Measurements from ENCODE around the gene DTNBP1. TPM values are rescaled to one million over a fixed set of nuclear protein-coding genes. Genes with fewer than 3 reads are reported as not detected.

DTNBP1 gene
- total and polyA plus RNA-seq, 12 donors = 4.2 to 17.1 (median 9.0) TPM

GRCh38 chr6:15620611-15621010 lies 42.2 kb downstream of the DTNBP1 start:
- peaks cover 0 to 26% of the 10 kb centered on the region in 2 donors for H3K4me1 ChIP-seq (replicated peaks in 1 of 2)
- no peak overlapping the region for H3K27ac ChIP-seq
- DNase-seq = no peak
- 78 to 87% (median 85%) methylated on average over 4 of the region's 4 CpGs for WGBS, 4 donors
- TF ChIP-seq POLR2A (IDR thresholded peaks at IDR 0.05) (no peak), CTCF (IDR thresholded peaks at IDR 0.05) (no peak)
- H3K4me3 ChIP-seq = no peak overlapping the region
- no peaks in the 10 kb centered on the region for H3K27me3 ChIP-seq
- no peaks in the 10 kb centered on the region for H3K36me3 ChIP-seq (replicated peaks in 1 of 2)
- H3K9me3 ChIP-seq (replicated peaks in 1 of 3) = peaks cover 0 to 5% (median 0%) of the 10 kb centered on the region in 3 donors
- intact Hi-C loops (cut with DNase I) = loop anchor here in 1 of 2 donors (10.0 kb wide), 1 partner anchor 1406 kb away; no protein-coding TSS in a partner anchor

DNA sequence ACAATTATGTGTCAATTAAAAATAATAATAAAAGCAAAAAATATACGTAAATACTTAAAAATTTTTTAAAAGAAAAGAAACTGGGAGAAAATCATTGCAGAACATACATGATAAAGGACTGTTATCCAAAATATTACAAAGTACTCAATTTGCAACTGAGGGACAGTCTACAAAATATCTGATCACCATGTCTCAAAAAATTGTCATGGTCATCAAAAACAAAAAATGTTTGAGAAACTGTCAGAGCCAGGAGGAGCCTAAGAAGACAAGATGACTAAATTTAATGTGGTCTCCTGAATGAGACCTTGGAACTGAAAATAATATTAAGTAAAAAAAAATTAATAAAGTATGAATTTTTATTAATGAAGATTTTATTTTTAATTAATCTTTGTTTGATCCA lies 43.5 kb downstream of the DTNBP1 start:
- Histone ChIP-seq H3K27me3 (no peaks in the 10 kb centered on the region), H3K27ac (no peak overlapping the region), H3K9me3 (replicated peaks in 1 of 3) (peaks cover 0 to 5% (median 0%) of the 10 kb centered on the region in 3 donors), H3K4me1 (replicated peaks in 1 of 2) (peaks cover 0 to 26% of the 10 kb centered on the region in 2 donors), H3K4me3 (no peak overlapping the region), H3K36me3 (replicated peaks in 1 of 2) (no peaks in the 10 kb centered on the region)
- no peak for DNase-seq
- 98 to 100% (median 99%) methylated on average over 1 of the region's 1 CpG for WGBS, 4 donors
- TF ChIP-seq POLR2A (IDR thresholded peaks at IDR 0.05) = no peak
- TF ChIP-seq CTCF (IDR thresholded peaks at IDR 0.05) = no peak
- intact Hi-C loops (cut with DNase I) = loop anchor here (10.0 kb wide), 2 partner anchors 95 to 105 kb away; no protein-coding TSS in a partner anchor

DNA sequence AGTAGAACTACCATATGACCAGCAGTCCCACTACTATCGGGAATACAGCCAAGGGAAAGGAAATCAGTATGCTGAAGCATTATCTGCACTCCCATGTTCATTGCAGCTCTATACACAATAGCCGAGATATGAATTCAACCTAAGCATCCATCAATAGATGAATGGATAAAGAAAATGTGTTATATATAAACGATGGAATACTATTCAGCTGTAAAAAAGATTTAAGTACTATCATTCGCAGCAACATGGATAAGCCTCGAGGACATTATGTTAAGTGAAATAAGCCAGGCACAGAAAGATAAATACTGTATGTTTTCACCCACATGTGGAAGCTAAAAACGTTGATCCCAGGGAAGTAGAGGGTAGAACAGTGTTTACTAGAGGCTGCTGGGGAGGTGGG lies 44.1 kb downstream of the DTNBP1 start:
- Histone ChIP-seq H3K4me3 (no peak overlapping the region), H3K27ac (no peak overlapping the region), H3K4me1 (replicated peaks in 1 of 2) (peaks cover 0 to 26% of the 10 kb centered on the region in 2 donors), H3K9me3 (replicated peaks in 1 of 3) (peaks cover 0 to 5% (median 0%) of the 10 kb centered on the region in 3 donors), H3K36me3 (replicated peaks in 1 of 2) (no peaks in the 10 kb centered on the region), H3K27me3 (no peaks in the 10 kb centered on the region)
- 97 to 99% (median 98%) methylated on average over 6 of the region's 6 CpGs for WGBS, 4 donors
- no peak for DNase-seq
- intact Hi-C loops (cut with DNase I) = loop anchor here (10.0 kb wide), 2 partner anchors 94 to 104 kb away; no protein-coding TSS in a partner anchor
- no peak for TF ChIP-seq CTCF (IDR thresholded peaks at IDR 0.05)
- no peak for TF ChIP-seq POLR2A (IDR thresholded peaks at IDR 0.05)

GRCh38 chr6:15616261-15616660 lies 46.6 kb downstream of the DTNBP1 start:
- H3K27me3 ChIP-seq = no peaks in the 10 kb centered on the region
- H3K9me3 ChIP-seq (replicated peaks in 1 of 3) = peaks cover 0 to 5% (median 0%) of the 10 kb centered on the region in 3 donors
- intact Hi-C loops (cut with DNase I) = loop anchor here (10.0 kb wide), 2 partner anchors 91 to 101 kb away; no protein-coding TSS in a partner anchor
- TF ChIP-seq POLR2A (IDR thresholded peaks at IDR 0.05) (no peak), CTCF (IDR thresholded peaks at IDR 0.05) (no peak)
- no peak for DNase-seq
- no peak overlapping the region for H3K4me3 ChIP-seq
- no peak overlapping the region for H3K27ac ChIP-seq
- peaks cover 0 to 7% of the 10 kb centered on the region in 2 donors for H3K4me1 ChIP-seq (replicated peaks in 1 of 2)
- no peaks in the 10 kb centered on the region for H3K36me3 ChIP-seq (replicated peaks in 1 of 2)
- 83 to 95% (median 93%) methylated on average over 5 of the region's 5 CpGs for WGBS, 4 donors

Measured in adrenal gland (tissue), 12 donors.